PC-3 (cell line): ENCODE measurements around the gene GBE1. TPM values are rescaled to one million over a fixed set of nuclear protein-coding genes. Genes with fewer than 3 reads are reported as not detected.

Experiments
- ATAC-seq: fragments of 200-7000 bp; cut with Tn5 transposase; 2 replicates; pipeline ENCODE4 v1.9.1; 2020; ENCODE audit warnings: mild to moderate bottlenecking, moderate library complexity
- BruUV-seq: library from RNA; stranded (reverse); fragments of 400-500 nt; replicated peaks from 2 replicates; lab custom pipeline; 2021; lab: Mats Ljungman, UMichigan
- CTCF ChIA-PET: fragments of 300-600 bp; sonication (Branson Sonifier 250); formaldehyde crosslinking; loops from one replicate; lab custom pipeline; 2022; ENCODE audit warnings: antibody characterized with exemption; lab: Charles Lee
- POLR2A ChIA-PET: fragments of 300-600 bp; sonication (Branson Sonifier 250); formaldehyde crosslinking; loops from one replicate; lab custom pipeline; 2022; ENCODE audit warnings: antibody characterized with exemption; ENCODE audit not compliant: unreplicated experiment; lab: Charles Lee
- DNase-seq: peaks from one replicate; pipeline ENCODE4 v3.0.0-alpha.2; 2015
- H2AFZ ChIP-seq: fragments of 300-600 bp; sonication (generic); 2 replicates; pipeline ENCODE4 v1.6.0; 2016; ENCODE audit warnings: antibody characterized with exemption, low read length
- H3F3A ChIP-seq: fragments of 300-600 bp; sonication (generic); one replicate; pipeline ENCODE4 v1.6.0; 2017; ENCODE audit warnings: antibody characterized with exemption, low read length, control low read depth, mild to moderate bottlenecking; ENCODE audit not compliant: unreplicated experiment
- H3K27ac ChIP-seq: fragments of 300-600 bp; sonication (generic); 2 replicates; pipeline ENCODE4 v1.5.1; 2016; ENCODE audit warnings: mild to moderate bottlenecking, low read length
- H3K27me3 ChIP-seq: fragments of 300-600 bp; sonication (generic); 2 replicates; pipeline ENCODE4 v1.6.1; 2016; ENCODE audit warnings: low read length, mixed read lengths
- H3K36me3 ChIP-seq: fragments of 300-600 bp; sonication (generic); 2 replicates; pipeline ENCODE4 v1.6.1; 2016; ENCODE audit warnings: low read depth, mixed run types, low read length, mixed read lengths
- H3K4me1 ChIP-seq: fragments of 300-600 bp; sonication (generic); 2 replicates; pipeline ENCODE4 v1.5.1; 2016; ENCODE audit warnings: low read length; ENCODE audit not compliant: insufficient read depth
- H3K4me2 ChIP-seq: fragments of 300-600 bp; sonication (generic); 2 replicates; pipeline ENCODE4 v1.6.0; 2016; ENCODE audit warnings: low read length
- H3K4me3 ChIP-seq: fragments of 300-600 bp; sonication (generic); 2 replicates; pipeline ENCODE4 v1.5.1; 2016; ENCODE audit warnings: mild to moderate bottlenecking, low read length, mixed read lengths
- H3K79me2 ChIP-seq: fragments of 300-600 bp; sonication (generic); 2 replicates; pipeline ENCODE4 v1.6.1; 2017; ENCODE audit warnings: low read length, mixed read lengths
- H3K9ac ChIP-seq: fragments of 300-600 bp; sonication (generic); 2 replicates; pipeline ENCODE4 v1.6.0; 2016; ENCODE audit warnings: mild to moderate bottlenecking, low read length
- H3K9me2 ChIP-seq: fragments of 300-600 bp; sonication (generic); replicated peaks from 2 replicates; pipeline ENCODE4 v1.6.1; 2016; ENCODE audit warnings: mixed run types, low read length, mixed read lengths
- H3K9me3 ChIP-seq: fragments of 300-600 bp; sonication (generic); 2 replicates; pipeline ENCODE4 v1.6.1; 2016; ENCODE audit warnings: low read length, mixed read lengths
- H4K20me1 ChIP-seq: fragments of 300-600 bp; sonication (generic); 2 replicates; pipeline ENCODE4 v1.6.1; 2016; ENCODE audit warnings: low read length, mixed read lengths
- CTCF ChIP-seq: fragments of 300-600 bp; sonication (generic); conservative IDR thresholded peaks from 2 replicates; pipeline ENCODE4 v1.5.1; 2017; ENCODE audit warnings: antibody characterized with exemption, low read depth, mild to moderate bottlenecking, low read length
- EZH2 ChIP-seq: fragments of 300-600 bp; sonication (generic); IDR thresholded peaks from one replicate; pipeline ENCODE4 v1.6.1; 2017; ENCODE audit warnings: antibody characterized with exemption, mild to moderate bottlenecking, low read length; ENCODE audit not compliant: unreplicated experiment
- EZH2phosphoT487 ChIP-seq: fragments of 300-600 bp; sonication (generic); IDR thresholded peaks from 2 replicates; pipeline ENCODE4 v1.6.1; 2018; ENCODE audit warnings: mild to moderate bottlenecking, antibody characterized with exemption, low read length, borderline replicate concordance
- intact Hi-C: fragments of 100-400 bp; cut with micrococcal nuclease; formaldehyde crosslinking; loops from 2 replicates; pipeline ENCODE4 v1.9.0; 2023
- total RNA-seq: library from RNA; depleted of rRNA; stranded (reverse); fragments of >200 nt; gene quantifications from 2 replicates; pipeline ENCODE4 v1.2.3, GENCODE V29; 2014

GBE1 gene
- total RNA-seq, 1 experiment from 2014 or later, result 57.7 TPM

DNA sequence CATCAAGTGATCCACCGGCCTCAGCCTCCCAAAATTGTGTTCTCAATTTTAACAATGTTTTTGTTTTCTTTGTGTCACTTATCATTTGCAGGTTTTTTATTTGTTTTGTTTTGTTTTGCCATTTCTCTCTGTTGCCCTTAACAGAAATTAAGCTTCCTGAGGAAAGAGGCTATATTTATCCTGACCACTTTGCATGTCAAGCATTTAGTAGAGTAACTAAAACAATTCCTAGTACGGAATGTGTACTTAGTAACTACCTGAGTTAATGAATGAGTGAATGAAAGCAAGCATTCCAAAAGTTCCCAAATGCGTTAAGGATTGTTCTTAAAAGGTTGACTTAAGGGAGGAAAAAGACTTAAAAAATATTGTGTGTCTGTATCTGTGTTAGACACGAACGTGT is 193.1 kb downstream of the GBE1 start:
- Histone ChIP-seq H3K36me3 (0 out of 2 replicates have a peak, but pooled peaks cover 3% of the 10 kb centered on the region), H3K4me2 (no peak overlapping the region), H3K9me3 (no peaks in the 10 kb centered on the region), H4K20me1 (no peaks in the 10 kb centered on the region), H3K27me3 (no peaks in the 10 kb centered on the region), H3F3A (no peaks in the 10 kb centered on the region), H3K4me3 (no peak overlapping the region), H2AFZ (no peak overlapping the region), H3K4me1 (no peaks in the 10 kb centered on the region), H3K27ac (no peak overlapping the region), H3K9me2 (no peaks in the 10 kb centered on the region), H3K79me2 (no peaks in the 10 kb centered on the region), H3K9ac (no peak overlapping the region)
- intact Hi-C loops, result no loop called here
- TF ChIP-seq EZH2phosphoT487 (no peak), CTCF (no peak), EZH2 (no peak)
- ATAC-seq, result no peak
- DNase-seq, result no peak
- BruUV-seq, result no TSS peak
- POLR2A ChIA-PET, result no interaction called here
- CTCF ChIA-PET, result no interaction called here

DNA sequence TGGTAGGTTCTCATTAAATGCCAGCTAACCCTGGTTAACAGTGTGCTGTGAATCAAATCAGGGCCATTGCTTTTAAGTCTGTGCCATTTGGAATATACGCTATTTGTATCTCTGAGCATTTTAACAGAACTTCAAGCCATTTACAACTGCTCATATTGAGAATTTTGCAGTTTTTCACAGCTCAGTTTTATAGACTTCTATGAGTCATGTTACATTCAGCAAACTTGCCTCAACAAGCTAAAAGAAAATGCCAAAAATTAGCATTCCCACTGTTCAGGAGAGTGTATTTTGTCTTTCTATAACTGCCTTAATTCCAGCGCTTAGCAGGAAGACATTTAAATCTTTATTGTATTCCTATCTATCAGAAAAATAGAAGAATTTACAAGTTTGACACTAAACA is 196.4 kb downstream of the GBE1 start:
- TF ChIP-seq CTCF, result no peak
- no peak overlapping the region for H2AFZ ChIP-seq
- CTCF ChIA-PET, result no interaction called here
- H4K20me1 ChIP-seq, result no peaks in the 10 kb centered on the region
- no peak overlapping the region for H3K4me2 ChIP-seq
- intact Hi-C loops, result no loop called here
- no peaks in the 10 kb centered on the region for H3F3A ChIP-seq
- no peak overlapping the region for H3K4me3 ChIP-seq
- H3K9me2 ChIP-seq, result no peaks in the 10 kb centered on the region
- BruUV-seq, result no TSS peak
- no peak overlapping the region for H3K27ac ChIP-seq
- ATAC-seq, result peak; percentile 43
- H3K9me3 ChIP-seq, result no peaks in the 10 kb centered on the region
- POLR2A ChIA-PET, result no interaction called here
- no peaks in the 10 kb centered on the region for H3K27me3 ChIP-seq
- DNase-seq, result no peak
- no peaks in the 10 kb centered on the region for H3K79me2 ChIP-seq
- H3K9ac ChIP-seq, result no peak overlapping the region
- no peaks in the 10 kb centered on the region for H3K4me1 ChIP-seq
- no peaks in the 10 kb centered on the region for H3K36me3 ChIP-seq

DNA sequence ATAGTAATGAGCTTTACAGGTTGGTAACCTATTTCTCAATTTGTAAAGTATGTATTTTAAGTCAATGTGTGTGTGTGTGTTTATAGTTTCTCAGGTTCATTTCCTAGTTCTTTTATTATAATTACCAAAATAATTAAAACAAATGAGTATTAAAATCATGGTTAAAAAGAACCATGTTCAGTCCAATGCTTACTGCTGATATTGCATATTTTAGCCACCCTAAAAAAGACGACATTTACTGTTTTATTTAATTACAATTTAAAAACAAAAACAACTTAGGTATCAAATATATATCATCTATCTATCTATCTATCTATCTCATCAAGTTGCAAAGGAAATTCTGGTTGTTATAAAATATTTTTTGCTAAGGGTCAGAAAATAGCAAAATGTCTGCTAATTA is 203.3 kb downstream of the GBE1 start:
- H3K9me2 ChIP-seq, result no peaks in the 10 kb centered on the region
- DNase-seq, result no peak
- intact Hi-C loops, result loop anchor here (5.0 kb wide), 1 partner anchor 66 kb away; no protein-coding TSS in a partner anchor
- H2AFZ ChIP-seq, result no peak overlapping the region
- no peaks in the 10 kb centered on the region for H3F3A ChIP-seq
- ChIA-PET CTCF (no interaction called here), POLR2A (no interaction called here)
- no peak overlapping the region for H3K4me2 ChIP-seq
- peaks cover 10% of the 10 kb centered on the region for H3K4me1 ChIP-seq
- no peak for ATAC-seq
- H3K27me3 ChIP-seq, result no peaks in the 10 kb centered on the region
- no peak overlapping the region for H3K4me3 ChIP-seq
- no peak overlapping the region for H3K27ac ChIP-seq
- TF ChIP-seq EZH2phosphoT487, result no peak
- H3K9ac ChIP-seq, result no peak overlapping the region
- H4K20me1 ChIP-seq, result no peaks in the 10 kb centered on the region
- H3K9me3 ChIP-seq, result no peaks in the 10 kb centered on the region
- no peaks in the 10 kb centered on the region for H3K36me3 ChIP-seq
- H3K79me2 ChIP-seq, result no peaks in the 10 kb centered on the region
- BruUV-seq, result no TSS peak
